GM18909 (cell line): Measurements from ENCODE around the gene ZNF777.
A peak's percentile ranks its signal among the peaks of the same experiment; 100 is the strongest.
"Not testable (repeated sequence)": the region's sequence is repeated elsewhere in the genome, so short reads cannot be mapped to it uniquely, and the experiment has no call there.

ENCODE experiments used
- ATAC-seq: cut with Tn5 transposase; IDR thresholded peaks from one replicate; pipeline ENCODE4 v1.9.1; 2021; ENCODE audit warnings: mild to moderate bottlenecking; ENCODE audit not compliant: unreplicated experiment, poor library complexity

Gene ZNF777

GRCh38 chr7:149422162-149422913 is 38.5 kb downstream of the ZNF777 start:
- peak; percentile 98 for ATAC-seq

- ATAC-seq, result no peak
These were observed 40.9 kb downstream of the ZNF777 start for GRCh38 chr7:149420006-149420405.

- ATAC-seq, result no peak
These were observed 45.3 kb downstream of the ZNF777 start for GRCh38 chr7:149415391-149416071.

GRCh38 chr7:149414745-149415390 is 46.0 kb downstream of the ZNF777 start:
- ATAC-seq, result no peak

GRCh38 chr7:149414171-149414570 is 46.7 kb downstream of the ZNF777 start:
- no peak for ATAC-seq

GRCh38 chr7:149413083-149413482 is 47.8 kb downstream of the ZNF777 start:
- not testable (repeated sequence) for ATAC-seq

- peak; percentile 66 for ATAC-seq
These were observed 51.0 kb downstream of the ZNF777 start for GRCh38 chr7:149409895-149410294.

- no peak for ATAC-seq
These were observed 56.0 kb downstream of the ZNF777 start for GRCh38 chr7:149404825-149405224.

GRCh38 chr7:149404396-149404795 is 56.5 kb downstream of the ZNF777 start:
- ATAC-seq, result no peak

- ATAC-seq, result no peak
These were observed 62.6 kb downstream of the ZNF777 start for GRCh38 chr7:149398195-149398820.

- ATAC-seq, result no peak
These were observed 63.3 kb downstream of the ZNF777 start for GRCh38 chr7:149397470-149398043.

GRCh38 chr7:149388550-149389335 is 72.1 kb downstream of the ZNF777 start:
- ATAC-seq, result not testable (repeated sequence)

GRCh38 chr7:149386514-149386913 is 74.3 kb downstream of the ZNF777 start:
- ATAC-seq, result not testable (repeated sequence)

- ATAC-seq, result no peak
These were observed 75.5 kb downstream of the ZNF777 start for GRCh38 chr7:149385195-149385950.
